Measurements from ENCODE around the gene PIGN.

DNA sequence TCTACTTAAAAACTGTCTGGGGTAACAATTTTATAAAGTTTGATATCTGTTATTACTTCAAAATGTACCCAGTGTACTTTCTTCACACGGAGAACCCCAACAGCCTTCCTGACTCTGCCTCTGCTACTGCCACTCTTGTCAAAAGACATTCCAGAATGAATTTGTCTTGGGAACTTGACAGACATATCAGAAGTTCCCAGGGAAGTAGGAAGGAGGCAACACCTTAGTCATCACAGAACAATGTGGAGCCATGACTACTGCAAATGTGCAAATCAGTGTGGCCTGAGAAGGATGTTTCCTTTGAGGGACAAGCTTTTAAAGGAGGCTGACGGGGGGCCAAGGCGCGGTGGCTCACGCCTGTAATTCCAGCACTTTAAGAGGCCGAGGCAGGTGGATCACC lies 160.3 kb downstream of the PIGN start:
- no peak for TF ChIP-seq CTCF (IDR thresholded peaks at IDR 0.05)
- no peak for TF ChIP-seq REST (IDR thresholded peaks at IDR 0.05; ENCODE audit: insufficient read depth in 1 of 2, low read depth in 2 of 2, low read length in 1 of 2)
- no peak for TF ChIP-seq POLR2AphosphoS5 (IDR thresholded peaks at IDR 0.05; ENCODE audit: low read depth, low read length)
- TF ChIP-seq SIN3A (IDR thresholded peaks at IDR 0.05; ENCODE audit: borderline replicate concordance, insufficient read depth, low read depth, low read length) = no peak
- no peak for TF ChIP-seq TCF7L2 (IDR thresholded peaks at IDR 0.05; ENCODE audit: low read depth, low read length)
